Putamen (tissue), 1 donor: Measurements from ENCODE around the gene ZNF584.
"Not testable (repeated sequence)": the region's sequence is repeated elsewhere in the genome, so short reads cannot be mapped to it uniquely, and the experiment has no call there.

ENCODE experiments used
- DNase-seq: peaks from one replicate; pipeline ENCODE4 v3.0.0-alpha.2; 2016; ENCODE audit warnings: low spot score

The ZNF584 gene

DNA sequence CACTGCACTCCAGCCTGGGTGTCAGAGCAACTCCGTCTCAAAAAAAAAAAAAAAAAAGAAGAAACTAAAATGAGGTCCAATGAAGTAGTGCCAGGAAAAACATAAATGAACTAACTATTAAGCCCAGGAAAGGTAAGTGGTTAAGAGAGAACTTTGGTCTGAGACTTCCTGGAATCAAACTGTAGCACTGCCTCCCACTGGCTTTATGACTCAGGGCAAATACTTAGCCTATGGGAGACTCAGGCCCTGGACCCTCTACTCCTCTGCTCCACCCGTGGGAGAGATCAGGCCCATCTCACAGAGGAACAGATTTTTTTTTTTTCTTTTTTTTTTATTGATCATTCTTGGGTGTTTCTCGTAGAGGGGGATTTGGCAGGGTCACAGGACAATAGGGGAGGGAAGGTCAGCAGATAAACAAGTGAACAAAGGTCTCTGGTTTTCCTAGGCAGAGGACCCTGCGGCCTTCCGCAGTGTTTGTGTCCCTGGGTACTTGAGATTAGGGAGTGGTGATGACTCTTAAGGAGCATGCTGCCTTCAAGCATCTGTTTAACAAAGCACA is 4.5 kb upstream of the ZNF584 start:
- not testable (repeated sequence) for DNase-seq

DNA sequence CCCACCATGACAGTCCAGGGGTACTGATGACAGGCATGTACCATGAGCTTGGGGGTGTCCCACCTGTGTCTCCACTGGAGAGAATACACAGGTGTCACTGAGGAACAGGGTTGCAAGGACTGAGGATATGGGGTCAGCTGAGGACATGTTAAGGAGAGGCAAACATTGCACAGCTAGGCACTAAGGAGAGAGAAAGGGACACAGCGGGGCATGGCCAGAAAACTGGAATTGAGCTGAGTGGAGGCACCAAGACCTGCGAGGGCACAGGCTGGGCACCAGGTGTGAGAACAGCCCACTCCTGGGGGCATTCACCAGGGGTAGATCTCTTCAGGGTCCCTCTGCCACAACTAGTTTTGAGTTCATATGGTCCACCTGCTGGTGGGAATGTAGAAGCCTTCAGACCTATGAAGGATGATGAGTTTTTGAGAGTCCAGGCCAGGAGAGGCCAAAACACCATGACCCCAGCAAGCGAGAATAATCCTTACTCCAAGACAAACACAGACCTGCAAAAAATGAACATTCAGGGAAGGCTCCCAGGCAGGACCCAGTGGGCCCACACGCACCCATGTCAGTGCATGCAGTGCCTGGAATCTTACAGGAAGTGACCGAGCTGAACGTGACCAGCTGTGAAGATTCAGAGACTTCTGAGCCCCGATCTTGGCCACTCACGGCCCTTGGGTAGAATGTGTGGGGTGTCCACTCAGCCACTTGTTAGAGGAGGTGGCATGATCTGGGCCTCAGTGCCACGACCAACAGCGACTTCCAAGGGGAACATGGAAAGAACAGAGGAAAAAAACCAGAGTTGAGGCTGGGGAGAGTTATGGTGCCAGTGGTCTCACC is 1.4 kb upstream of the ZNF584 start:
- no peak for DNase-seq

DNA sequence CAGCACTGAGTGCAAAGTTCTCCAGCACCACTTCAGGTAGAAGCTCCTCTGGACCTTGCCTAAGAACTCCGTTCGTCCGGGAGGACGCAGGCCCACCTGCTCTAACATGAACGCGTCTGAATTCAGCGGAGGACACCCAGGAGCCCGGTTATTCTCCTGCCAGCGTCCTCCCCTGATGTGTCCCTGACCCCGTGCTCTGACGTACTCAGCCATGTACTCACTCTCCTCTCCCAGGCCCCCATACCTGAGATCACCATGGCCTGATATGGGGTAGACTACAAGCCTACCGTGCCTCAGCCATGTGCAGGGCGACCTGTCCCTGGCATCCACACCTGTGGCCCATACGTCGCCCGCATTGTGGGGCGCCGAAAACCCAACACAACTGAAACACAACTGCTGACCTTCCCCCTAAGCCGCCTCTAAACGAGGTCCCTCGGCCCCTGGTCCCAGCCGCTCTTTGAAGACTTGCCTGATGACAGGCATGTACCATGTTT is 744 bp upstream of the ZNF584 start:
- no peak for DNase-seq

DNA sequence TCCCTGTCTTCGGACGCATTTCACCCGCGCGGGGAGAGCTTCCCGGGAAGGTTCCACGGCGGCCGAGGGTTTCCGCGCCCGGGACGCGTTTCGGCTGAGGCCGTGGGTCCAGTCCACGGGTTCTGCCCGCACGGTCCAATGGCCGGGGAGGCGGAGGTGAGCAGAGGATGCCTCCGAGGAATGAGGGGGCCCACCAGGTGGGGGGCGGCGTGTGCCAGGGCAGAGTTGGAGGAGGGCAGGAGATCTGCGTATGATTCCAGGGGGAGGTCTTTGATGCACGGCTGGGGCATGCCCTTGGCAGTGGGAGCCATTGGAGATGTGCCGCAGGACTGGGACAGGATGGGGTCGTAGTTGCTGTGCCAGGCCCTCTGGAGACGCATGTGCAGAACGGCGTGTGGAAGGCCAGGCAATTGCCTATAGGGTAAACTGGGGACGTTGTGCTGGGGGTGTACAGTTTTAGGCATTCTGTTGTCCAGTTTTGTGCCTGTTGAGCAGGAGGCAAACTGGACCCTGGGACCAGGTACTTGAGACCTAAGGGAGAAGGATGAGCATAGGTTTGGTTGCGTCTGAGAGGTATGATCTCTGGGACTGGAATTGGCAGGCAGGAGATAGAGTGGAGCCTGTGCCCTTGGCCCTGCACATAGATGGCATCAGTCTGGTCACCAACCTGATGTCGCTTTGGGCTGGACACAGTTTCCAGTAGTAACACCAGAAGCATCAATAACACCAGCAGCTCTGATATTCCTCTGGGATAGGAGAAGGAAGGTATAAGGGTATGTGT is 751 bp downstream of the ZNF584 start:
- DNase-seq = no peak

DNA sequence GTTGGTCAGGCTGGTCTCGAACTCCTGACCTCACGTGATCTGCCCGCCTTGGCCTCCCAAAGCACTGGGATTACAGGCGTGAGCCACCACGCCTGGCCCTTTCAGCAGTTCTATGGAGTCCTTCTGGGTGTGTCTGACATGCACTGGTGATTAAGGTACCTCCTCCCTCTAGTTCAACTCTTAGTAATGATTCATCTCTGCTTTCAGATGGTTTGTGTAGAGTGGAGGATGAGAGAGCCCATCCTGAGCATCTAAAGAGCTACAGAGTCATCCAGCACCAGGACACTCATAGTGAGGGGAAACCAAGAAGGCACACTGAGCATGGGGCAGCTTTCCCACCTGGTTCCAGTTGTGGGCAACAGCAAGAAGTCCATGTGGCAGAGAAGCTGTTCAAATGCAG is 8.2 kb downstream of the ZNF584 start:
- DNase-seq = no peak

DNA sequence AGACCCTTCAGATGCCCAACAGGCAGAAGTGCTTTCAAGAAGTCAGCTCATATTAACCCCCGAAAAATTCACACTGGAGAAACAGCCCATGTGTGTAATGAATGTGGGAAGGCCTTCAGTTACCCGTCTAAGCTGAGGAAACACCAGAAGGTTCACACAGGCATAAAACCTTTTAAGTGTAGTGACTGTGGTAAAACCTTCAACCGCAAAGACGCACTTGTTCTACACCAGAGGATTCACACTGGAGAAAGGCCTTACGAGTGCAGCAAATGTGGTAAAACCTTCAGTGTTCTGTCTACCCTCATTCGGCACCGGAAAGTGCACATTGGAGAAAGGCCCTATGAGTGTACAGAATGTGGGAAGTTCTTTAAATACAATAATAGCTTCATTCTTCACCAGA is 8.6 kb downstream of the ZNF584 start:
- no peak for DNase-seq

DNA sequence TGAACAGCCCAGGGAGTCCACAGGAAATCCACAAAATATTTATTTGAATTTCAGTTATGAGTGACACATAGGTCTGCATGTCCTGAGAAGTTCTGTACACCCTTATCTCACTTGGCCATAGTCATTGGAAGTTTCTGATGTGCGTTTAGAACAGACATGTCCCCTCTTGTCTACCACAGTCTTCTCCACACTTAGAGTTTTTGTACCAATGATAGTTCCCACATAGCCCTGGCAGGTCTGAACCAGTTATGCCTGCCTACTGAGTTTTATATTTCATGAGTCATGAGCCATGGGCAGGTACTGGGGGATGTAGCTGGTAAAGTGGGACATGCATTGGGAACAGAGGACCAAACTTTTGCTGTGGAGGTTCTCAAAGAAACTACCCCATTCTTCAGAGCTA is 20.2 kb downstream of the ZNF584 start:
- DNase-seq = no peak

DNA sequence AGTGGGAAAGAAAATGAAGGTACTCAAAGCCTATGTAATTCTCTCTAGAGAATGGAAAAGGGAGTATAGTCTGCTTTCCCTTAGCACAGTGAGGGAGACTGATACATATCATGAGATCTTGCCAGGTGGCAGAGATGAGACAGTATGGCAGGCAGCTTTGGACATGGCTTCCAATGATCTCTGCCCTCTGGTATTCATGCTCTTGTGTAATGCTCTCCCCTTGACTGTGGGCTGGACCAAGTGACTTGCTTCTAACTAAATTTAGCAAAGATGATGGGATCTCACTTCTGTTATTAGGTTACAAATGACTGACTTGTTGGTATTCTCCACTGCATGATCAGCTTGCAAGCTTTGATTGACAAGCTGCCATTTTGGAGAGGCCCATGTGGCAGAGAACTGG is 21.3 kb downstream of the ZNF584 start:
- no peak for DNase-seq

DNA sequence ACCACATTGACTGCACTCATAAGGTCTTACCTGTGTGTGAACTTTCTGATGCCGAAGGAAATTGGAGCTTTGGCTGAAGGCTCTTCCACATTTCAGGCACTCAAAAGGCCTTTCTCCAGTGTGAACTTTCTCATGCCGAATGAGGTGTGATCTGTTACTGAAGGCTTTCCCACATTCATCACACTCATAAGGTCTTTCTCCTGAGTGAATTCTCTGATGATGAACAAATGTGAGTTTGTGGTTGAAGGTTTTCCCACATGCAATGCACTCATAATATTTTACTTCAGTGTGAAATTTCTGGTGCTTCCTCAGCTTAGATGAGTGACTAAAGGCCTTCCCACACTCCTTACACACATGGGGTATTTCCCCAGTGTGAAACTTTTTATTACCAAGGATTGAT is 25.8 kb downstream of the ZNF584 start:
- DNase-seq = no peak

DNA sequence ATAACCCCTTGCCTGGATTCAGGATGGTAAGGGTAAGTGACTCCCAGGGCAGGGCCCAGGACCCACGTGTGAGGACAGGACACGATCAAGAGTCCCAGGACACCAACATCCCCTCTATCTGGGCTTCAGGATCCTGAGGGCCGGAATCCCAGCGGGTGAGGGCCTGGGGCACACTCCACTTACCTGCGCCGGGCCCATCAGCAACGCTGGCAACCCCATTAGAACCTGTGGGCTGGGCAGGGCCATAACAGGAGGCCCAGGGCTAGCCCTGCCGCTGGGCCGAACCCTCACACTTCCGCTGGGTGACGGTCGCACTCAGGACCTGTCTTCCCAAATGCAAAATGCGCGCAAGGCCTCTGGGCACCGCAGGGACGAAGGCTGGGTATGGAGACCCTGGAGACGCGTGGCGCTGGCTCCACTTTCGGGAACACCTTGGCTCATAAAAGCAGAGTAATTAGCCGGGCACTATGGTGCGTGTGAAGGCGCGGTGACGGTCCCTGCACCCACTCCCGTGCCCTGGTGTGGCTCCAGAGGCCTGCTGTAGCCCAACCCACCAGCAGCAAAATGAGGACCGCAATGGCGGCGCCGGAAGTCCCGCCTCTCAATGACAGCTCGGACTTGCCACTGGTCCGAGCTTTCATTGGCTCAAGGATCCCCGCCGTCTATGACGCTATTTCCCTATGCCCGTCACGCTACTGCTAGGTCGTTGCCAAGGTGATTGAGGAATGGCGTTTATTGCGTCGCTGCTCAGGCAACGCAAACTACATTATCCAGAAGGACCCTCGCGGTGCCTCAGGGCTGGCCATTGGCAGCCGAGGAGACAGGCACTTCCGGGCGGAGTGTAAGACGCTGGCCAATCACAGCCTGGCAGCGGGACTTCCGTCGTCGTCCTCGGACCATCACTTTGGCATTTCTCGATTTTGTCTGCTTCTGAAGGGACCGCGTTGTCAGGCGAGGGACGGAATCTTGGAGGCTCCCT is 31.4 kb downstream of the ZNF584 start, which contains the start of gene ZNF132:
TSS of gene ZNF132 (minus strand) at position 578 of the 979 bp plus-strand sequence. CDS start at position 246, 332 bp downstream.
- DNase-seq = peak; percentile 100

DNA sequence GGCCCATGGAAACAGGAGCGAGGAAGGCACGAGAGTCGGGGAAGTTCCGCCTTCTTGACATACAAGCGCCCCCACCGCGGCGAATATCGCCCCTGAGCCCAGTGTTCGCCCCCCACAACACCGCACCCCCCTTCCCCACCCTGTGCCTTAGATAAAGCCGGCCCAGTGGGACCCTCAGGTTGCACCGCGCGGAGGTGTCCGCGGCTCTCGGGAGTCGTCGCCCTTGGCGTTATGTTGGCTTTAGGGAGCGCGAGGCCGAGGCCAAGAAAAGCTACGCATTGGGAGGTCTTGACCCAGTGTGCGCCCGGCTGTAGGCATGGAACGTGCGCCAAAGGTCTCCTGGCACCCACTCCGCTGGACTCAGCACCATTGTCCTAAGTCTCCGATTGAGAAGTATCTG is 32.1 kb downstream of the ZNF584 start:
- DNase-seq = no peak

DNA sequence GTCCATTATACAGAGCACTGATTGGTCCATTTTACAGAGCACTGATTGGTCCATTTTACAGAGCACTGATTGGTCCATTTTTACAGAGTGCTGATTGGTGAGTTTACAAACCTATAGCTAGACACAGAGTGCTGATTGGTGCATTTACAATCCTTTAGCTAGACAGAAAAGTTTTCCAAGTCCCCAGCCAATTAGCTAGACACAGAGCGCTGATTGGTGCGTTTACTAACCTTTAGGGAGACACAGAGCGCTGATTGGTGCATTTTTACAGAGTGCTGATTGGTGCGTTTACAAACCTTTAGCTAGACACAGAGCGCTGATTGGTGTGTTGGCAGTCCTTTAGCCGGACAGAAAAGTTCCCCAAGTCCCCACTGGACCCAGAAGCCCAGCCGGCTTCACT is 34.5 kb downstream of the ZNF584 start:
- DNase-seq = not testable (repeated sequence)

DNA sequence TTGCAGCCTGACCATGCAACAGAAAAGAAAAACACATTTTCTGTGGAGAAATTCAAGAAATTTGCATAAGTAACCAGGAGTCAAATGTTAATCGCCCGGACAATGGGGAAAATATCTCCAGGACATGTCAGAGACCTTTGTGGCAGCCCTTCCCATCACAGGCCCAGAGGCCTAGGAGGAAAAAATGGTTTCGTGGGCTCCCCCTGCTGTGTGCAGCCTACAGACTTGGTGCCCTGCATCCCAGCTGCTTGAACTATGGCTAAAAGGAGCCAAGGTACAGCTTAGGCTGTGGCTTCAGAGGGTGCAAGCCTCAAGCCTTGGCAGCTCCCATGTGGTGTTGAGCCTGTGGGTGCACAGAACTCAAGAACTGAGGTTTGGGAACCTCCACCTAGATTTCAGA is 40.4 kb downstream of the ZNF584 start:
- DNase-seq = not testable (repeated sequence)

DNA sequence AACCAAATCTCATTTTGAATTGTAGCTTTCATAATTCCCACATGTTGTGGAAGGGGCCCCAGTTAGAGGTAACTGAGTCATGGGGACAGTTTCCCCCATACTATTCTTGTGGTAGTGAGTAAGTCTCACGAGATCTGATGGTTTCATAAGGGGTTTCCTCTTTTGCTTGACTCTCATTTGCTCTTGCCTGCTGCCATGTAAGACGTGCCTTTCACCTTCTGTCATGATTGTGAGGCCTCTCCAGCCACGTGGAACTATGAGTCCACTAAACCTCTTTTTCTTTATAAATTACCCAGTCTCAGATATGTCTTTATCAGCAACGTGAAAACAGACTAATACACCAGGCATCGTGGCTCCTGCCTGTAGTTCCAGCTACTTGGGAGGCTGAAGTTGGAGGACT is 41.5 kb downstream of the ZNF584 start:
- DNase-seq = not testable (repeated sequence)

DNA sequence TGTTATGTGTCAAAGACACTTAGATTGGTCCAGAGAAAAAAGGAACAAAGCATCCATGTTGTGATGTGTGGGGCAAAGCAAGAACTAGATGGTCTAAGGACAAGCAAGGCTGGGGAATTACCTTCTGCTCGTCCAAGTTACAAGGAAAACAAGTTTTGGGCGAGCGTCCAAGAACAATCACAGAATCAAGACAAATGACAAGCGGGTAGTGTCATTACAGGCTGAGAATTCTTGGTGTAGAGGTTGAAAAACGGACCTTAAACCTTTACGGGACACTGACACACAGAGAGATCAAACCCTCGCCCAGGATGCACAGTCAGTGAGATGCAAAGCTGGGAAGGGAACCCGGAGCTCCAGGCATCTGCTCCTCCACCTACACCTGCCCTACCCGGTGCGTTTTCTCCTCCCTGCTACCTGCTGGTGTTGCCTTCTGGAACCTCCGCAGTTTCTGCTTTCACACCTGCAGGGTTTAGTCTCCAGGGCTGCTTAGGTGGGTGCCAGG is 42.5 kb downstream of the ZNF584 start:
- no peak for DNase-seq

DNA sequence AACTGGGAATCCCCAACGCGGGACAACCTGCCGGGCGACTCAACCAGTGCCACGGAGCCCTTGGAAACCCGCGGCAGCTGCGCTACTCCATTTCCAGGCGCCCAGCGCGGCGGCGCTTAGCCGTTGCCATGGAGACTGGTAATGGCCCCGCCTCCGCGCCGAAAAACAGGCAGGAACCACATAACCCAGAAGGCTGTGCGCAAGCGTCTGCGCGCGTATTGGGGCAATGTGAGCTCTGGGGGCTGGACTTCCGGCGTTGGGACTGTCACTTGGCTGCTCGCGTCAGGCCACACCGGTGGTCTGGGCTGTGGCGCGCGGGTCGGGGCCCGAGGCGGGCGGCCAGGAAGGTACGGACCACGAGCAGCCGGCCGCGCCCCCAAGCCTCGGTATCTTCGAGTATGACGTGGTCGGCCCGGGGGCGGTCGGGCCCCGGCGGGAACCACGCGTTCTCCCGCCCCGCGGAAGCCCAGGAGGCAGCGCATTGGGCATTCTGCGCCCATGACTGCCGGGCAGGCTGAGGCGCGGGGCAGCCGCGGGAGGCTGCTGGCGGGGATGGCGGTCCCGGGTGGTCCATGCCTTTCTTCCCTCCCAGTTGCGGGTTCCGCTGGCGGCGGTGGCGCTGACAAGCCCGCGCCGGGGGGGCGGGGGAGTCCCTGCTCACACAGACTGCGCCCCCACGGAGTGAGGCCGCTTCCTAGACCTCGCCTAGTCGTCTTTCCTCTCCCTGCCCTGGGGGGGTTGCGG is 43.1 kb downstream of the ZNF584 start, which contains the start of gene ZNF324B:
TSS of gene ZNF324B (plus strand) at position 265 of the 744 bp plus-strand sequence. CDS start 2,080 bp downstream, outside the sequence.
- DNase-seq = peak; percentile 97

DNA sequence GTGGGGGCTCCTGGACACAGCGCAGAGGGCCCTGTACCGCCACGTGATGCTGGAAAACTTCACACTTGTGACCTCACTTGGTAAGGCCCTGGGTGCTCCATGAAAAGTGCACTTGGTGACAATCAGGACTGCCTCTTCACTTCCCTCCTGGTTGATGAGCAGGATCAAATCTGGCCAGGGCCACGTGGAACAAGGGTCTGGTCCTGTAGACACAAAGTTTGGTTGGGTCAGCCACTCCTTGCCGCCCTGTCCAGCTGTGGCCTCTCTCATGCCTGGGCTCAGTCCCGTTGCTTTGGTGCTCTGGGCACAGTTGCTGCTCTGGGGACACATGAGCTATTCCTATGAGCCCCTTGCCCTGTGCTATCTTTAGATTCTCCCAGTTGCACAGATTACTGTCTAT is 45.3 kb downstream of the ZNF584 start:
- no peak for DNase-seq

DNA sequence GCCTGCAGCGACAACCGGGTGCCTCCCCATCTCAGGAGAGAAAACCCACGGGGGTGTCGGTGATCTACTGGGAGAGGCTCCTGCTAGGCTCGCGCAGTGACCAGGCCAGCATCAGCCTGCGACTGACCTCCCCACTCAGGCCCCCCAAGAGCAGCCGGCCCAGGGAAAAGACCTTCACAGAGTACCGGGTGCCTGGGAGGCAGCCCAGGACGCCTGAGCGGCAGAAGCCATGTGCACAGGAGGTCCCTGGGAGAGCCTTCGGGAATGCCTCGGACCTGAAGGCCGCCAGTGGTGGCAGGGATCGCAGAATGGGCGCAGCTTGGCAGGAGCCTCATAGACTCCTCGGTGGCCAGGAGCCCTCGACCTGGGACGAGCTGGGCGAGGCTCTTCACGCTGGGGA is 46.9 kb downstream of the ZNF584 start:
- no peak for DNase-seq

DNA sequence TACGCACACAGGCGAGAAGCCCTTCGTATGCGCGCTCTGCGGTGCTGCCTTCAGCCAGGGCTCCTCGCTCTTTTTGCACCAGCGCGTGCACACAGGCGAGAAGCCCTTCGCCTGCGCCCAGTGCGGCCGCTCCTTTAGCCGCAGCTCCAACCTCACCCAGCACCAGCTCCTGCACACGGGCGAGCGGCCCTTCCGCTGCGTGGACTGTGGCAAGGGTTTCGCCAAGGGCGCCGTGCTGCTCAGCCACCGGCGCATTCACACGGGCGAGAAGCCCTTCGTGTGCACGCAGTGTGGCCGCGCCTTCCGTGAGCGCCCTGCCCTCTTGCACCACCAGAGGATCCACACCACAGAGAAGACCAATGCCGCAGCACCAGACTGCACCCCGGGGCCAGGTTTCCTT is 47.7 kb downstream of the ZNF584 start:
- no peak for DNase-seq

DNA sequence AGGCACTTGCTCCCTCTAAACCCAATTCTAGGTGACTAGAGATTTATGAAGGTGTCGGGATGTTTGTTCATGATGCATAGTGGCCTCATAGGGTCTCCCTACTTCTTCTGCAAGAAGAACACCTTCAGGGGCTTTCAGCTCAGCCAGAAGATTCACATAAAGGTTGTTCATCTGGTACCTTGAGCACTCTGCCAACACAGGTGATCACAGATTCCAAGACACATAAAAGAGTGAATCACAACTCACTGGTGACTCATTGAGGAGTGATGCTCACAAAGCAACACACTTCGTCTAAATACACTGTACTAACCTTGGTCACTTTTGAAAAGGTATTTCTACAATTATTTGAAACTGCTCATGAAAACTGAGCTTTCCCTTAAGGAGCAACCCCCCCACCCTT is 51.6 kb downstream of the ZNF584 start:
- DNase-seq = no peak
